HPDE6-E6E7 (cell line): Measurements from ENCODE around the gene OR2V1.
"Not testable (repeated sequence)": the region's sequence is repeated elsewhere in the genome, so short reads cannot be mapped to it uniquely, and the experiment has no call there.

Source experiments
- DNase-seq: peaks from one replicate; pipeline ENCODE4 v3.0.0; 2011; ENCODE audit warnings: missing footprints; ENCODE audit errors: extremely low spot score

The OR2V1 gene

DNA sequence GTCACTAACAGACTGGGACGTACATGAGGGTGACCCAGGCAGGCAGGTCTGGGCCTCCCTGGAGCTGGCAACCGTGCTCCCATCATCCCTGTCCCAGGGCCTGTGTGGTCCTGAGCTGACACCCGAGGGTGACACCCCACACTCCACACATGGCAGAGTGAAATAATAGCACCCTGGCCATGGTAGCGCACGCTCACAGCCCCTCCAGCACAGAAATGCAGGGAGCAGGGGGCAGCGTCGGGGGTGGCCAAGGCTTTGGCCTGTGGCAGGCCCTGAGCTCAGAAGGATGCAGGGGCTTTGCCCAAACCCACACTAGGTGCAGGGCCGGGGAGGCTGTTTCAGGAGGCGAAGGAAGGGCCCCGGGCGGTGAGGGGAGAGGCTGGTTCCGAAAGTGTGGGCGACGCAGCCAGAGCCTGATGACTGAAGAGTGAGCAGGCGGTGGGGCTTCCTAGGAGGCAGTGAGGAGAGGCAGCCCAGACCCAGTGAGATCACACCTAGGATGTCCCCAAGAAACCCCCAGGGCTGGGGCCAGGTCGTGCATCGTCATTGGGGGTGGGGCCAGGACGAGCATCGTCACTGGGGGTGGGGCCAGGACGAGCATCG is 29.3 kb upstream of the OR2V1 start:
- no peak for DNase-seq

DNA sequence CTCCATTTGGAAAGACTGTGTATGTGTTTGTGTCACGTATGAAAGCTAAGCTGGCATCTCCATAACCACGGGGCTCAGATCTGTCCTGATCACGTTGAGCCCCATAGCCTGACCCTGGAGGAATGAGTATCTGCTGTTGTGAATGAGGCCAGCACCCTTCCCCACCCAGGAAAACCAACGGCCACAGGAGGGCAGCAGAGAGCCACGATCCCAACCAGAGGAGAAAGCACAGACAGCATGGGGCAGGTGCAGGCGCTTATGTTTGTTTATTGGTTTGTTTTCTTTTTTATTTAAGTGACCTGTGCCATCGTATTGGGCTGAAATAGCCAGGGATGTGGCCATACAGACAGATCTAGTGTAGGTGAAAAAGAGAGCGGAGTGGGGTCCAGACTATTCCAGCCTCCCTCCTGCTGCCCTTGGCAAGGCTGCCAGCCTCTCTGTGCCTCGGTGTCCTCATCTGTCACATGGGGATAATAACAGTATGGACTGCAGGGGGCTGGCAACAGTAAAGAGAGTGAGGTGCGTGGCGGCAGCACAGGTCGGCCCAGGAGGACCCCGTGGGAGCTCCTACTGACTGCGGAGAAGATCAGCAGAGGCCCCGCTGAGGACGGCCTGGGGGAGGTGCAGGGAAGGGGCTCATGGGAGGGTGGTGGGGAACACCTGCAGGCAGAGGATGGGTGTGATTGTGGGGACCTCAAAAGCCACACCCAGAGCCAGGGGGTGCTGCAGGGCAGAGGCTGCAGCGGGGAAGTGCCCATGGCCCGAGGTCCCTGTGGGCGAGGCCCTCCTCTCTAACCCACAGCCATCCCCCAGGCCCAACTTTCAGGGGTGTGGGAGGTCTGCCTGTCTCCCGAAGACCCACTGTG is 28.6 kb upstream of the OR2V1 start:
- peak; percentile 83 for DNase-seq

DNA sequence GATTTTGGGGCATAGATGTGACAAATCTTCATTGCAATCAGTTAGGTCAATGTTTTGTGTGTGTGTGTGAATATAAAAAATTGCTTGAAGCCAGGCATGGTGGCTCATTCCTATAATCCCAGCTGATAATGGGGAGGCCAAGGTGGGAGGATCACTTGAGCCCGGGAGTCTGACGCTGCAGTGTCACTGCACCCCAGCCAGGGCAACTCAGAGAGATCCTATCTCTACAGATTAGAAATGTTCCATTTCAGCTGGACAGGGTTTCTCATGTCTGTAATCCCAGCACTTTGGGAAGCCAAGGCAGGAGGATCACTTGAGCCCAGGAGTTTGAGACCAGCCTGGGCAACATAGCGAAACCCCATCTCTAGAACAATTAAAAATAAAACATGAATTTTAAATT is 27.9 kb upstream of the OR2V1 start:
- DNase-seq, result no peak

DNA sequence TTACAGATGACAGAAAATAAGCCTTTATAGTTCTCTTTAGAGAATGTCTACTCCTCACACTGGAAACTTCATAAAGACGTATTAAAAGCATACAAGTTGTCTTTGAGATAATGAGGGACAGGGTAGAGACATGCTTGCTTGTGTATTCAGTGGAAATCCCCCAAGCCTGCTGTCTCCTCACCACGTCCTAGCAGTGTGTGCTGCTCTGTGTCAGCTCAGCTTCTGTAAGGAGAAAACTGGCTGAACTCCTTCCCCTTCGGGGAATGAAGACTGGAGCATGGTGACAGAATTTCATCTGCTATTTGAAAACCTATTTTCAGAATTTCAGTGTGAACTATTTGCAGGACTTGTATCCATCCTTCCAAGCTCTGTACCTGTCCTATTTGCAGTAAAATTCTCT is 25.8 kb upstream of the OR2V1 start:
- DNase-seq, result no peak

DNA sequence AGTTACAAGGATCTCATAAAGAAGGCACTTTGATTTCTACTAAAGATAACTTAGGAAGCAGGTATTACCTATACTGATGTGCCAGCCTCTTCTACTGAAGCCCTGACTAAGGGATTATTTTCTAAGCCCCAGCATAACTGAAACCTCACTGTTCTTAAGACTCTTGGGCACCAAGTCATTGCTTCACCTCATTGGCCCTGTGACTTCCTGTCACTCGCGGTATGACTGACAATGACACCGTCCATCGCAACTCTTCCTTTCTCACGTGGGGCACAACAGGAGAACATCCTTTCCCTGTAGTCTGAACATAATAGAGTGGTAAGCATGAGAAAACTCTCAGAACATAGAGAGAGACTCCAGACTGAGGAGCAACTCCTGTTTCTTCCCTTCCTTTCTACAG is 22.8 kb upstream of the OR2V1 start:
- no peak for DNase-seq

DNA sequence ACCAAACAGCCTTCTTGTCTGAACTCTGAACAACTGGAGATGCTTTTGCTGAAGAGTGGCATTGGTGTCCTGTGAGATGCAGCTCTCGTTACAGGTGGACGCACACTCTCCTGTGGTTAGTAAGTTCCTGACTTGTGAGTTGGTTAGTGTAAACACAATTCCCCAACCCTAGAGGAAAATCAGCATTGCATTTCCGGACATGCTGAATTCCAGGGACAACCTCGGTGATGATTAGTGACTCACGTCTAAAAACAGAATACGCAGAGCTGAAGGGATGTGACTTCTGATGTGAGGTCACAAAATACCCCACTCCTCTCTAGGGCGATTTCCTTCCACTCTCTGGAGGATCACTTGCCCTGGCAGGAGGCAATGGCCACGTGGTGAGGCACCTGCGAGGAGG is 21.4 kb upstream of the OR2V1 start:
- DNase-seq, result no peak

DNA sequence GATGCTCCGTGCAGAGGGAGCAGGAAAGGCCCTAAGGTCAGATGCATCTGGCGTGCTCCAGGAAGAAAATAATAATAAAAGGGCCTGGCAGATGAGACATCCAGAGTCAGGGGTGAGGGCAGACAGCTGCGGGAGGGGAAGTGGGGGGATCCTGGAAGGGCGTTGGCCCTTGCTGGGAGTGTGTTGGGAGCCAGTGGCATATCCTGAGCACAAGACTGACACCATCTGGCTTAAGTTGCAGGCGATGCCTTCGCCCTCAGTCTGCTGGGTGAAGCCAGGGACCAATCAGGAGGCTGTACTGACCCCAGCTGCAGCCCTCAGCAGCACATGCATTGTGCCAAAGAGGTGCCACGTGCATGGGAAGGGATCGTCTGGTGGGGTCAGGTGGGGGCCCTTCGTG is 20.2 kb upstream of the OR2V1 start:
- DNase-seq, result no peak

DNA sequence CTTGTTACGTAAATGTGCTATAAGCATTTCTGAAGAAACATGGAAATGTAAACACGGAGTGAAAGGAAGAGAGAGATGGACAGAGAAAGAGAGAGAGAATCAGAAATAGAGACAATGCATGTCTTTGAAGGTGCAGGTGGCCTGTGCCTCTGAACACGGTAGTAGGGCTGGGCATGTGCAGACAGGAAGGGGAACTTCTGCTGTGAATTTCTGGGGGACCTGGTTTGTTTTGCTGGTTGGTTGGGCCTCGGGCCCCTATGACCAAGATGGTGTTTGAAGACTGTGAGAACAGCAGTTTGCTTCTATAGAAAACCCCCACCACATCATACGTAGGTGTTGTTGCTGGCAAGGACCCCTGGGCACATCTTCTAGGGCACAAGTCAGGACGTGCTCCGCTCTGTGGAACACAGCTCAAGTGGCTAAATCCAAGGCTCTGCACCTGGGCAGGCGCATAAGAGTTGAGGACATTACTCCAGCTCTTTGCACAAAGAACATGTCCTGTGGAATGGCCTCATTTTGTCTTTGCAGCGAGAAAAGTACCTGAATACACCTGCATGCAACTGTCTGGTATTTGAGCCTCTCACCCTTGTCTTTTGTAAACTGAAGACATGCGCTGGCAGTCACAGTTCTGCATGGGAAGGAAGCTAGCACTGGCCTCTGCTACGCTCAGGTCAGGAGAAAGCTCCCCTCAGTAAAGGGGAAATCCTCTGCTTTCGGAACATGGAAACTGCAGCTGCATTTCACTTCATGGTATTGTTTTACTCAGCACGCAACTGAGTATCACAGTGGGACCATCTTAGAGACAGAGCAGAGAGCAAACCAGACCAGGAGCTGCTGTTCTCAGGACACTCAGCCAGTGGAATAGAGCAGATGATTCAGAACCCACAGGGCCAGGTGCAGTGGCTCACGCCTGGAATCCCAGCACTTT is 19.1 kb upstream of the OR2V1 start:
- no peak for DNase-seq

DNA sequence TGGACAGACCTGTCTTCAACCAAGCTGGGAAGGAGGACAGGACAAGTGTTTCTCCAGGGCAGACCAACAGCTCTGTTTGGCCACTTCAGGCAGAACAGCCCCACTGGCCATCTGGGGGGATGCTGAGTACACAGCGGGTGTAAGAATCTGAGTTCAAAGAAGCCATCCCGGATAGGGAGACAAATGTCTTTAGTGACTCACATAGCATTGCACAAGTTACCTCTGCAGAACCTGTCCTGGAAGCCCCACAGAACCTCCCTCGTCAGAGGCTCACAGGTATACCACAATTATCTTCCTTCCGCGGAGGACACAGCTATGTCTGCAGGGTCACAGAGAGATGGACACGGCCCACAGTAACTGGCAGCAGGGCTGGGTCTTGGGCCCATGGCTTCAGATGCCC is 18.4 kb upstream of the OR2V1 start:
- peak; percentile 71 for DNase-seq

DNA sequence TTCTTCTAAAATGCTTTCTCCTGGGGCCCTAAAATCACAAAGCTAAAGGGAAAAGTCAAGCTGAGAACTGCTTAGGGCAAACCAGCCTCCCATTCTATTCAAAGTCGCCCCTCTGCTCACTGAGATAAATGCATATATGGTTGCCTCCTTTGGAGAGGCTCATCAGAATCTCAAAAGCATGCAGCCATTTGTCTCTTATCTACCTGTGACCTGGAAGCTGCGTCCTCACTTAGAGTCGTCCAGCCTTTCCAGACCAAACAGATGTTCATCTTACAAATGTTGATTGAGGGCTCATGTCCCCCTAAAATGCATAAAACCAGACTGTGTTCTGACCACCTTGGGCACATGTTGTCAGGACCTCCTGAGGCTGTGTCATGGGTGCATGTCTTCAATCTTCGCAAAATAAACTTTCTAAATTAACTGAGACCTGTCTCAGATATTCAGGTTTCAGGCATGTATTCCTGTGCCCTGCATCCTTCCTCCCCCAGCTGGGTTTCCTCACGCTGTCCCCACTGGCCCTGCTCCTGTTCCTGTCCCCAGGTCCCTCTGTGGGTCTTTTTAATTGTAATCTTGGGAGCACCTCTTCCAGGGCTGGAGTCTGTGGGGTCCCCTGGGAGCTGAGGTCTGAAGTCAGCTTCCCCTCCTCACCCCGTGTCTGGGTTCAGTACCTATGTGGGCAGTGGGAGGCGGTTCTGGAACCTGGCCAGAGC is 16.1 kb upstream of the OR2V1 start, which contains the start of gene OR2V2:
Gene OR2V2 (plus strand): TSS at position 660 of the 710 bp plus-strand sequence. CDS start 7,357 bp downstream, outside the sequence.
- DNase-seq, result not testable (repeated sequence)

DNA sequence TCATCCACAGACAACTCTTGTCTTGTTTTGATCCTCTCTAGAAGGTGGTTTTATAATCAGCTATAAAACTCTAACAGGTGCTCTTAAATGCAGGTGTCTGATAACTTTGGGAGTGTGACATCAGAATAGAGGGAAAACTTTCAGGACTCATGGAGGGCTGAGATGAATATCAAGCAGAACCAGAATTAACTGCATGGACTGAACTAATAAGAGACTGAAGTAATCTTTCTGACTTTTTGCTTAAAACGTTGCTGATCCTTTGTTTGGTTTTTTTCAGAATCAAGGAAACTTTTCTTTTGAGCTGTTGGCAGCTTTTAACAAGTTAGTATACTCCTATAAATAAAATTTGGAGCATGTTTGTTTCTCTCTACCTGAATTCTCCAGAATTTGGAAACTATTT is 14.2 kb upstream of the OR2V1 start:
- no peak for DNase-seq

DNA sequence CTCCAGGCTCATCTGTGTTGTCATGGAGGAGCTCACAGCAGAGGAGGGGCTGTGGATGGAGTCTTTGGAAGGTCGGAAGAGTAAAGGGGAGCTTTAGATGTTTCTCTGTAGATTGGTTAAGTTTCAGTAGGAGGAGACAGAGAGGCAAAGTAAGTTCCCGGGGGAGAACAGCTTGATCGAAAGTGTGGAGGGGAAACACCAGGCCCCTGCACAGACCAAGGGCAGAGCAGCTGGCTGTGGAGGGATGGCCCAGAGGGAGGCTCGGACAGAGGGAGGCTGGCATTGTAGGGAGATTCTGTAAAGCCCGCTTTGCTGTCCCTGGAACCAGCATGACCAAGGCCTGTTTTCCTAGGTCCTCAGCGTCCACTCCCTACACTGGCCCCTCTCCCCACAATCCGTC is 11.1 kb upstream of the OR2V1 start:
- DNase-seq, result no peak

DNA sequence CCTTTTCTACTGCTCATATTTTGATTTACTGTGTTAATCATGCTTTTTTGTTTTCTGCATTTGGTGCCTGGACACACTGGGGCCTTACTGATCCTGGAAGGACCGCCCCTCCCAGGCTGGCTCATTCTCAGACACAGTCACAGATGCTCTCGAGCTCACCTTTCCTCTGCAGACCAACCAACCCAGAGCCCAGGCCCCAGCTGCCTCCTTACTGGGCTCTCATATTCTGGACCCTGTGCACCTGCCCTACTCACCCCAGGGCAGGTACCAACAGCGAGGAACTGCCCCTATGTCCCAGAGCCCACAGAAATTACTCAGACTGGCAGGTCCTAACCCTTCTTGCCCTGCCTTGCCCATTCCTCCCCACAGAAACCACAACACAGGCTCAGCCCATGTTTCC is 9.8 kb upstream of the OR2V1 start:
- no peak for DNase-seq

DNA sequence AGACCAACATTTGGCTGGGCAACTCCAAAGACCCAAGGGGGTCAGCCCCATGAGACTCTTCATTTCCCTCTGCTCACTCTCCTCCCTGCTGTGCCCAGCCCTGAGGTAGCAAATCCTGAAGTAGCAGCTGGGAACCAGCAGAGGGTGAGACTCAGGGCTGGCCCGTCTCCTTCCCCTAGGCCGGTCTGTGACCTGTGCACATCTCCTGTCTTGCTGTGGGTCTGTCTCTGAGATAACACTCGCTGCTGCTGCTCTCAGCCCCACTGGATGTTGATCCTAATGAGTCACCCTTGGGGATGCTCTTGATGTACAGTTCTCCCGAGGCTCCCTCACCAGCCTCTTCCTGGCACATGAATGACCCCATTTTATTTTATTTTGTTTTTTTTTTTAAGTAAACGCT is 7.3 kb upstream of the OR2V1 start:
- no peak for DNase-seq

DNA sequence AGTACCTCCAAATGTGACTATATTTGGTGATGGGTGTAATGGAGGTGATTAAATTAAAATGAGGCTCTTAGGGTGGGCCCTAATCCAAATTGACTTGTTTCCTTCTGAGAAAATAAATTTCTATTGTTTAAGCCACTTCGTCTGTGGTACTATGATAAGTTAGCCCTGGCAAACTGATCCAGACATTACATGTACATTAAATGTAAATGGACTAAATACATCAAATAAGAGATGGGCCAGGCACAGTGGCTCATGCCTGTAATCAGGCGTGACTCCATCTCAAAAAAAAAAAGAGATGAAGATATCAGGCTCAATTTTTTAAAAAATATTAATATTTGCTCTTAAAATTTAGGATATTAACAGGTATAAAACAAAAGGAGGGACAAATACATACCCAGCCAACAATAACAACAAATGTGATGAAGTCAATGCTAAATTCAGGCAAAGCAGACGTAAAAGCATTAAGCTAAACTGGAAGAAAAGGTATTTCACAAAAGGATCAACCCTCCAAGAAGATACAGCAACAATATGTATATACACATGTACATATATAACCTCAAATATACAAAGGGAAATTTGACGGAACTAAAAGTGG is 5.5 kb upstream of the OR2V1 start:
- no peak for DNase-seq

DNA sequence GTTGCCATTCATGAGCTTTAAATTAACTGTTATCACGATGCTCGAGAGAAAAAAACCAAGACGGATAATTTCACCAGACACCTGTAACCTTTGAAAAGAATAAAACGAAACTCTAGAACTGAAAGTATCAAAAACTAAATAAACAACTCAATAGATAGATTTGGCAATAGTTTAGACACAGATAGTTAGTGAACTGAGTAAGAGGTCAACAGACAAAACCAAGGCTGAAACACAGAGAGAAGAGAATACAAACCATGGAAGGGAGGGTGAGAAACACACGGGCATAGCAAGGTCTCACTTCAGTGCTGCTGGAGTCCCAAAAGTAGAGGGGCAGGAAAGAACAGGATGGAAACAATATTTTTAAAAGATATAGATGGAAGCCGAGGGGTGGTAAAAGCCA is 3.3 kb upstream of the OR2V1 start:
- DNase-seq, result no peak

DNA sequence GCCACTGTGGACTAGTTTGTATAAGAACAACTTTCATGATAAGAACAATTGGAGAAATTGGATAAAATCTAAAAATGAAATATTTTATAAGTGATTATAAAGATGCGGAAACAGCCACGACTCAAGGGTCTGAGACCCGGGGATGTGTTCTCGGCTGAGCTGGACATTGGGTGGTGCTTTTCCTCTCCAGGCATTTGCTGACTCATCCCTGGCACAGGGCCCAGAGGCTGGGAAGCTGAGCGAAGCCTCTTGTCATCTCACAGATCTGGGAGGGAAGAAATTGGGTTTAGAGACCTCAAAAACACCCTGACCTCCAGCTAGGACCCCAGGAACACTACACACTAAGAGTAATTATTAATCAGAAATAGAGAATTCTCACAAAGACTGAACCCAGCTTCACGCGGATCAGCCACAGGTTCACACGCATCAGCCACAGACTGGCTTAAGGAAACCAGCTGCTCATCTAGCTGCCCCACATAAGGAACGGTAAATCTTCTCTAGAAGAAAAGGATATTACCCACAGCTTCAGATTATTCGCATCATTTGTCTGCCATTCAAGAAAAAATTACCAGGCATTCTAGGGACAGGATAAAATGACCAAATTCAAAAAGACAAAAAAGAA is 2.8 kb upstream of the OR2V1 start:
- peak; percentile 85 for DNase-seq

DNA sequence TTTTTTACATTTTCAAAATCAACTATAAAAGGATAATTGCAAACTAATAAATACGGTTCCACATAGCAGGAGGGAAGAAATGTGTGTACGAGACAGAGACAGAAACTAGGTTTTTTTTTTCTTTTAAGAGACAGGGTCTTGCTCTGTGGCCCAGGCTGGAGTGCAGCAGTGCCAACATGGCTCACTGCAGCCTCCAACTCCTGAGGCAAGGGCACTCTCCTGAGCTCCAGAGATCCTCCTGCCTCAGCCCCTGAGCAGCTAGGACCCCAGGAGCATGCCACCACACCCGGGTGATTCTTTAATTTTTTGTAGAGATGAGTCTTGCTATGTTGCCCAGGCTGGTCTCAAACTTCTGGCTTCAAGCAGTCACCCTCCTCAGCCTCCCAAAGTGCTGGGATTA is 2.1 kb upstream of the OR2V1 start:
- DNase-seq, result no peak

DNA sequence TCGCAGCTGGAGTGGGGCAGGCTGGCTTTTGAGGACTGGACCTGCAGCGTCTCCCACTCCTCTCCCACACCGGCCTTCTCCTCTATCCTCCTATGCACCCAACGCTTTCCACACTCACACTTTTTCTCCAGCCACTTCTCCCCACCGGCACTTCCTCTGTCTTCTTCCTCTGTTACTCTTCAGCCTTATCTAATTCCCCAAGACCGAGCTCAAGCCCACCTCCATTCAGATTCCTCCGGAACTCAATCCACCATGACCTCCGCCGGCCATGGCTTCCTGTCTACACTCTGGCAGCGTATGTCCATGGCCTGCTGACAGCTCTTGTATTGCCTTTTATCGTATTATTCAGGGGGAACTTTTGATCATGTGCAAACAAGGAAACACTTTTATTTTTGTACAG is 545 bp upstream of the OR2V1 start:
- DNase-seq, result no peak

DNA sequence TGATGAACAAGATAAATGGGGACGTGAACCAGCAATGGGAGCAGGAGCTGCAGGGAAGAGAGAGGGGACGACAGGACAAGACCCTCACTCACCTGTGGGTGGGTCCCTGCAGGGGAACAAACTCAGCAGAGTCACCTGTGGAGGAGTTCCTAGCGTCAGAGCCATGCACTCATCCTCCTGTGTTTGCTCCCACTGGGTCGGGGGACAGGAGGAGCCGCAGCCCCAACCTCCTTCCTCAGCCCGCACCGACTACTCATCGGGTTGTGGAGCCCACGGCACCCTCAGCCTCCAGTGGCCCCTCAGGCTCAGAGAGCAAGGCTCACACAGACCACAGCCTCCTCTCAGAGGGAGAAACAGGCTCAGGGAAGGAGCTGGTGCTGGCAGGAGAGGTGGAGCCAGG is 888 bp downstream of the OR2V1 start:
- not testable (repeated sequence) for DNase-seq

DNA sequence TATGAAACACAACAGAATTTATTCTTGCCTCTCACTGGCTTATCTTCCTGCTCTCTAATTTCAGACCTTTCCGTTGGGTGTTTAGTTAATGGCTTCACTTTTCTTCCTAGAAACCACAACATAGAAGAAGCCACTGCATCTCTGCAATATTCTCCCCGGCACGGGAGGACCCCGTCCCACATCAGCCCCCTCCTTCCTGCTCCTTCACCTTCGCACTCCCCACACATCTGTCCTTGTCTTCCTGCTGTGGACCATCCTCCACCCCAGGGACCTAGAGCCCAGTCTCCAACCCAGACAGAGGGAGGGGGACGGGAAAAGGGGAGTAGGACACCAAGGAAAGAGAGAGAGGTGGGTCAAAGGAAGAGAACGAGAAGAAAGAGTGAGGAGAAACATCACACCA is 1.4 kb downstream of the OR2V1 start:
- no peak for DNase-seq
